Thyroid gland (tissue), 4 donors: Measurements from ENCODE around the gene PKHD1. TPM values are rescaled to one million over a fixed set of nuclear protein-coding genes. Genes with fewer than 3 reads are reported as not detected.

Experiments used
- DNase-seq, 2 donors: peaks; one replicate each; pipeline ENCODE4 v3.0.0-alpha.2; 2019
- H3K27ac ChIP-seq, 3 donors: fragments of 200-600 bp; sonication (generic); 1 replicate in 2 of 3; 2 replicates in 1 of 3; pipeline ENCODE4 v1.5.1; 2016 to 2019; ENCODE audit warnings: mild to moderate bottlenecking in 1 of 3, moderate library complexity in 1 of 3
- H3K27me3 ChIP-seq: fragments of 200-600 bp; sonication (generic); one replicate; pipeline ENCODE4 v1.5.1; 2019
- H3K36me3 ChIP-seq, 2 donors: fragments of 200-600 bp; sonication (generic); one replicate each; pipeline ENCODE4 v1.5.1; 2016 to 2019
- H3K4me1 ChIP-seq, 2 donors: fragments of 200-600 bp; sonication (generic); one replicate each; pipeline ENCODE4 v1.5.1; 2017 to 2019
- H3K4me3 ChIP-seq, 3 donors: fragments of 200-600 bp; sonication (generic); replicated peaks in 1 of 3; 1 replicate in 2 of 3; 2 replicates in 1 of 3; pipeline ENCODE4 v1.5.1; 2016; ENCODE audit warnings: mild to moderate bottlenecking in 1 of 3
- H3K9me3 ChIP-seq: fragments of 200-600 bp; sonication (generic); one replicate; pipeline ENCODE4 v1.5.1; 2017
- POLR2A ChIP-seq, 2 donors: fragments of 450-650 bp; IDR thresholded peaks; one replicate each; pipeline ENCODE4 v1.6.1; 2017; ENCODE audit warnings: antibody characterized with exemption in 2 of 2, mild to moderate bottlenecking in 2 of 2, moderate library complexity in 1 of 2
- WGBS, 2 donors: methylation state at CpG; one replicate each; pipeline ENCODE4 v1.1.5; 2017; 5-methylcytosine and 5-hydroxymethylcytosine counted together
- intact Hi-C: fragments of 100-400 bp; cut with DNase I; formaldehyde crosslinking; loops from one replicate; pipeline ENCODE4 v1.15.1; 2023
- total RNA-seq, 4 donors: library from RNA; depleted of rRNA; stranded (reverse); fragments of >200 nt; gene quantifications; one replicate each; pipeline ENCODE4 v1.2.3, GENCODE V29; 2016
- TF ChIP-seq, protein P1 (sequence below), 6 experiments: fragments of 200-600 bp in 3 of 6; fragments of 450-650 bp in 3 of 6; sonication (generic) in 3 of 6; IDR thresholded peaks; one replicate each; pipeline ENCODE4 v1.5.1; 2016 to 2019; ENCODE audit warnings: antibody characterized with exemption in 6 of 6, mild to moderate bottlenecking in 2 of 6, inconsistent platforms in 1 of 6, moderate library complexity in 1 of 6

Gene PKHD1
- total RNA-seq, 4 donors from 2014 or later = under 0.01 to 0.11 (median 0.07) TPM

DNA sequence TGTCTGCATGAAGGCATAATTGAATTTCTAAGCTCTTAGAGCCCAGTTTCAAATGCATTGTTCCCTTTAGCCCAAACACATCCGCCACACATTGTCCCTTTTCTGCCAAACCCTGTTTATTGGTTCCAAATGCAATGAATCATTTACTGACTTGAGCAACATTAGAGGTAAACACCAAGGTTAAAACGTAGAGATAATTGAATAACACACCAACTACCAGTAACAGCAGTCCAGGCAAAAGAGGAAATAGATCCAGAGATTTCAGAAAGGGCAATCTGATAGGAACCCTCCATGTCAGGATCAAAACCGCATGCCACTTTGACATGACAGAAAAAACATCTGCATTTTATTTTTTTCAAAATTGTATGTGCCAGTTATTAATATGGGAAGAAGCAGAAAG is 114.8 kb downstream of the PKHD1 start:
- no peak for DNase-seq
- no peaks in the 10 kb centered on the region for H3K9me3 ChIP-seq
- no peak overlapping the region for H3K4me3 ChIP-seq
- H3K4me1 ChIP-seq = no peaks in the 10 kb centered on the region
- TF ChIP-seq, protein P1, sequence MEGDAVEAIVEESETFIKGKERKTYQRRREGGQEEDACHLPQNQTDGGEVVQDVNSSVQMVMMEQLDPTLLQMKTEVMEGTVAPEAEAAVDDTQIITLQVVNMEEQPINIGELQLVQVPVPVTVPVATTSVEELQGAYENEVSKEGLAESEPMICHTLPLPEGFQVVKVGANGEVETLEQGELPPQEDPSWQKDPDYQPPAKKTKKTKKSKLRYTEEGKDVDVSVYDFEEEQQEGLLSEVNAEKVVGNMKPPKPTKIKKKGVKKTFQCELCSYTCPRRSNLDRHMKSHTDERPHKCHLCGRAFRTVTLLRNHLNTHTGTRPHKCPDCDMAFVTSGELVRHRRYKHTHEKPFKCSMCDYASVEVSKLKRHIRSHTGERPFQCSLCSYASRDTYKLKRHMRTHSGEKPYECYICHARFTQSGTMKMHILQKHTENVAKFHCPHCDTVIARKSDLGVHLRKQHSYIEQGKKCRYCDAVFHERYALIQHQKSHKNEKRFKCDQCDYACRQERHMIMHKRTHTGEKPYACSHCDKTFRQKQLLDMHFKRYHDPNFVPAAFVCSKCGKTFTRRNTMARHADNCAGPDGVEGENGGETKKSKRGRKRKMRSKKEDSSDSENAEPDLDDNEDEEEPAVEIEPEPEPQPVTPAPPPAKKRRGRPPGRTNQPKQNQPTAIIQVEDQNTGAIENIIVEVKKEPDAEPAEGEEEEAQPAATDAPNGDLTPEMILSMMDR (IDR thresholded peaks at IDR 0.05) = no peak
- no peak for TF ChIP-seq POLR2A (IDR thresholded peaks at IDR 0.05)
- 67 to 72% methylated on average over 3 of the region's 3 CpGs for WGBS, 2 donors
- no peaks in the 10 kb centered on the region for H3K27me3 ChIP-seq
- intact Hi-C loops = no loop called here
- H3K27ac ChIP-seq = no peak overlapping the region
- no peaks in the 10 kb centered on the region for H3K36me3 ChIP-seq

- H3K4me1 ChIP-seq = no peaks in the 10 kb centered on the region
- H3K4me3 ChIP-seq = no peak overlapping the region
- DNase-seq = no peak
- TF ChIP-seq, protein P1 (IDR thresholded peaks at IDR 0.05) = no peak
- TF ChIP-seq POLR2A (IDR thresholded peaks at IDR 0.05) = no peak
- intact Hi-C loops = no loop called here
- no peaks in the 10 kb centered on the region for H3K9me3 ChIP-seq
- WGBS, 2 donors = 74 to 84% methylated on average over 2 of the region's 2 CpGs
- H3K36me3 ChIP-seq = no peaks in the 10 kb centered on the region
- no peak overlapping the region for H3K27ac ChIP-seq
- H3K27me3 ChIP-seq = no peaks in the 10 kb centered on the region
Observed at GRCh38 chr6:51968265-51968664, 119.1 kb downstream of the PKHD1 start.

GRCh38 chr6:51965222-51965801 is 122.1 kb downstream of the PKHD1 start:
- Histone ChIP-seq H3K27ac (no peak overlapping the region), H3K4me1 (no peaks in the 10 kb centered on the region), H3K36me3 (no peaks in the 10 kb centered on the region), H3K4me3 (no peak overlapping the region), H3K9me3 (no peaks in the 10 kb centered on the region), H3K27me3 (no peaks in the 10 kb centered on the region)
- 52 to 66% methylated on average over 3 of the region's 3 CpGs for WGBS, 2 donors
- no peak for DNase-seq
- no peak for TF ChIP-seq POLR2A (IDR thresholded peaks at IDR 0.05)
- TF ChIP-seq, protein P1 (IDR thresholded peaks at IDR 0.05) = no peak
- intact Hi-C loops = no loop called here

- Histone ChIP-seq H3K9me3 (no peaks in the 10 kb centered on the region), H3K4me3 (no peak overlapping the region), H3K36me3 (no peaks in the 10 kb centered on the region), H3K27ac (no peak overlapping the region), H3K27me3 (no peaks in the 10 kb centered on the region), H3K4me1 (no peaks in the 10 kb centered on the region)
- intact Hi-C loops = loop anchor here (5.0 kb wide), 1 partner anchor 1152 kb away; no protein-coding TSS in a partner anchor
- 63 to 64% methylated on average over 4 of the region's 4 CpGs for WGBS, 2 donors
- no peak for DNase-seq
- no peak for TF ChIP-seq POLR2A (IDR thresholded peaks at IDR 0.05)
- TF ChIP-seq, protein P1 (IDR thresholded peaks at IDR 0.05) = no peak
Observed at GRCh38 chr6:51963980-51964379, 123.4 kb downstream of the PKHD1 start.

- intact Hi-C loops = loop anchor here (5.0 kb wide), 1 partner anchor 1150 kb away; no protein-coding TSS in a partner anchor
- Histone ChIP-seq H3K36me3 (no peaks in the 10 kb centered on the region), H3K27me3 (no peaks in the 10 kb centered on the region), H3K4me3 (no peak overlapping the region), H3K9me3 (no peaks in the 10 kb centered on the region), H3K27ac (no peak overlapping the region), H3K4me1 (no peaks in the 10 kb centered on the region)
- no peak for TF ChIP-seq POLR2A (IDR thresholded peaks at IDR 0.05)
- TF ChIP-seq, protein P1 (IDR thresholded peaks at IDR 0.05) = no peak
- DNase-seq = no peak
- 59 to 63% methylated on average over 1 of the region's 1 CpG for WGBS, 2 donors
Observed at GRCh38 chr6:51962354-51962753, 125.1 kb downstream of the PKHD1 start.
